GM21526 (cell line): ENCODE measurements around the gene SPR.
A peak's percentile ranks its signal among the peaks of the same experiment; 100 is the strongest.
"Not testable (repeated sequence)": the region's sequence is repeated elsewhere in the genome, so short reads cannot be mapped to it uniquely, and the experiment has no call there.

ENCODE experiments used
- ATAC-seq: cut with Tn5 transposase; IDR thresholded peaks from one replicate; pipeline ENCODE4 v1.9.1; 2021; ENCODE audit warnings: moderate library complexity; ENCODE audit not compliant: unreplicated experiment, low FRiP score

Gene SPR

DNA sequence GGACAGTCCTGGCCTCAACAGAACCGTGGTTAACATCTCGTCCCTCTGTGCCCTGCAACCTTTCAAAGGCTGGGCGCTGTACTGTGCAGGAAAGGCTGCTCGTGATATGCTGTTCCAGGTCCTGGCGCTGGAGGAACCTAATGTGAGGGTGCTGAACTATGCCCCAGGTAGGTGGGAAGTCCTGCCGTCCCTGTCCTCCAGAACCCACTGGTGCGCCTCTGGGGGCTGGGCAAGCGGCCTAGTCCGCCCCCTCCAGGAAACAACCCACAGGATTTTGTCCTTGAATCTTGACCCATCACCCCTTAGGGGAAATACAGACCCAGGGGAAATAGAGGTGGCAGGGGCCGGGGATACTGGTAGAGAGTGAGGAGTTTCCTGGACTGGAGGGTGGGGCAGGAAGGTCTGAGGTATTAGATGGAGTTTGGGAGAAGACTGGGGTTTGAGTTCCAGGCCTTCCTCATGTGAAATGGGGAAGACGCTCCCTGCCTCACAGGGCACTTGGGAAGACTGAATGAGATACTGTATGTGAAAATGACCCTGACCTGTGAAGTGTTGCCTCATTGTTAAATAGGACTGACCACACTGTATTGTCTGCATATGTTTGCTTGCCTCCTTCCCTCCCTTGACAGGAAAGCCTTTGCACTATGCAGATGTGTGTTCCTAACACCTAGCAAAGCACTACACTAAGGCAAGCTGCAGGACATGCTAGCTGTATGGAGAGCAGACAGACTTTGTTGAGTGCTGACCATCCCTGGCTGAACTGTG is 1.4 kb downstream of the SPR start:
- ATAC-seq = no peak

DNA sequence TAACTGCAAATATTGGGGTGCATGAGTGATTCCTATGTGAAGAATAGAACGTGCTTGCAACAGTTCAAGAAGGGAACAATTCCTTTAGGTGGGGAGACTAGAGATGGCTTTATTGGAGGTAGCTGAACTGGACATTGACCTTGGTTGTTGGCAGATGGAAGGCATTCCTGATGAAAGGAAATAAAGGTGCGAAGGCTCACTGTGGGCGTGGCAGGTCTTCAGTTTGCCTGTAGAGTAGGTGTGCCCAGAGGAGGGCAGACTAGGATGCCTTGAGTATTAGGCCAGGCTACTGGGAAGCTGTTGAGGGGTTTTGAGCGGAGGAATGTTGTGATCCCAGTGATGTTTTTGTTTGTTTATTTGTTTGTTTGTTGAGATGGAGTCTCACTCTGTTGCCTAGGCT is 2.8 kb downstream of the SPR start:
- ATAC-seq = no peak

DNA sequence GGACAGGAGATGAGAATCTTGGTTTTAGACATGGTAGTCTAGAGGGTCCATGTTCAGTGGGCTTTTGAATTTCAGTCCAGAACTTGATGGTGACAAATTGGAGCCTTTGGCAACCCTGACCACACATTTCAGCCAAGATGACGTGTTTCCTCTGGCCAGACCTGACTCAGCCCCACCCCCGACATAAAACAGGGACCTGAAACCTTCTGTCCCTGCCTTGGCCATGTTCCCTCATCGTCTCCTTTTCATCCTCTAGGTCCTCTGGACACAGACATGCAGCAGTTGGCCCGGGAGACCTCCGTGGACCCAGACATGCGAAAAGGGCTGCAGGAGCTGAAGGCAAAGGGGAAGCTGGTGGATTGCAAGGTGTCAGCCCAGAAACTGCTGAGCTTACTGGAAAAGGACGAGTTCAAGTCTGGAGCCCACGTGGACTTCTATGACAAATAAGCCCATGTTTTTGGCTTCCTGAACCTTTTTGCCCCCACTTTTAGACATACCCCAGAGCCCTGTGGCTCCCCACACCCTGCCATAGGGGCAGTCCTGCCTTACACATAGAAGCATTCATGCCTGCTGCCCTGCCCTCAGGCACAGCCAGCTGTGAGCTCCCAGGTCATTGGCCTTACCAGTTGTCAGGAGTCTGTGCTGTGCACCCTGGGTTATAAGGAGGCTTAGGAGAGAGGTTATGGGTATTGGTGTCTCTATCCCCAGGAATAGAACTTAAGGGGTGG is 4.0 kb downstream of the SPR start:
- no peak for ATAC-seq

DNA sequence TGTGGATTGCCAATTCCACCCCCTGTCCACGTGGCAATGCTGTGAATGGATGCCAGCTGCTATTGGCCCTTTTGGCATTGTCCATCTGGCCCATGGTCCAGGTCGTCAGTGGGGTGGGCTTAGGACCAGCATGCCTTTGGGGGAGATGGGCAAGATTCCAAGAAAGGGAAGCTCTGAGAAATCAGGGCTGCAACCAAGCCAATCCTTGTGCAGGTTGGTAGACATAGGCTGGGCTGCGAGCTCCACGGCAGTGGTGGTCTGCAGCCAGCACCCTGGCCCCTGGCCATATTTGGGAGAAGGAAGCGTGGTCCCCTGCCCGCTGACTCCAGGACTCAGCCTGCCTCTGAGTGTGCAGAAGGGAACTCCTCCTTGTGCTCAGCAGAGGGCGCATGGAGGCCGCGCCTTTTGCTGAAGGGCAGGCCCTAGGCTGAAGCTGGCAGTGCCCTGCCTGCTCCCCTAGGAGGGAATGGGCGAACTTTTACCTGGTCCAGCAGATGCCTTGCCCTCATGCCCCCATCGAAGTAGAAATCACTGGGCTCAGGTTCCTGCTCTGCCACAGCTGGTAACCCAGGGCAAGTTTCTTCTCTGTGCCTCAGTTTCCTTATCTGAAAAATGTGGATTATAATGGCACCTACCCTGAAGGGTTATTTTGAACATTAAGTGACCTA is 5.4 kb downstream of the SPR start:
- peak; percentile 70 for ATAC-seq

DNA sequence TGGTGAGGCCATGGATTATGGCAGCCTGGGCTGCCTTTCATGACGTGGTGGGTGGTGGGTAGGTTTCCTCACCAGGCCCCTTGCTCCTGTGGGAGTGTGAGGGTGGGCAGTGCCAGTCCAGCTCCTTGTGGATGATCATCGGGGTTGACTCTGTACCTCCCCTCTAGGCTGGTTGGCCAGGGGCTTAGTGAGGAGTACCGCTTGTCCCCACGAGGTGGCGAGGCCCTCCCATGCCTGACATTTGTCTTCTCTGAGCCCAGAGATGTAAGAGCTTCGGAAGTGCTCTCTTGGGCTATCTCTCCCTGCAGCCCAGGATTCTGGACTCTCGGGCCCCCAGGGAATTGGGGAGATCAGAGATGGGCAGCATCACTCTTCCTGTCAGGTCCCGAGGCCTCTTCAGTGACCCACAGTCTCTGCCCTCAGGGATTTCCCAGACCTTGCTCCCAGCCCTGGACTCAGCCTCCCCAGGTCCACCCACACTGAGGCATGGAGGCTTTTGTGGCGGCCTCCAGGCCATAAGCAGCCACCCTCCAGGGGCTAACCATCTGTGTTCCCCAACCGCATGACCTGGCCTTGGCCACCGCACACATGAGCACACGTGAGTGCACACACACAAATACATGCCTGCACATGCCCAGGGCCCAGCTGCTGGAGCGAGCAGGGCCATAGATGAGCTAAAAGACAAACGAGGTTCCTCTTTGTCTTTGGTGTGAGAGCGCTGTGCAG is 6.5 kb downstream of the SPR start:
- ATAC-seq = peak; percentile 66

DNA sequence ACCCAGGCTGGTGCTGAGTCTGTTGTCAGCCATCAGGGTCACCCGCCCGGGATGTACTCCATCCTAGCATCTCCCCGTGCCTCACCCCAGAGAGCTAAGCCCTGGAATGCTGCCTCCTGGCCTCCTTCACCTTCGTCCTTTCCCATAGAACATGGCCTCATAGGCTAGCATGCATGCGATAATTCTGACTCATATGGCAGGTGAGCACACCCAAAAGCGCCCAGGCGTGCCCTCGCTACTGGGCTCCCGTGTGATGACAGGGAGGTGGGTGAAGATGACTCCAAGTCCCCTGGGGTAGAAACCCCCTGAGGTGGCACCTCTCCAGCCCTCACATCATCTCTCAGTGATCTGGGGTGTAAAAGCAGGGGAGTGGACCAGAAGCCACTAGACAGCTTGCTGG is 7.3 kb downstream of the SPR start:
- ATAC-seq = no peak

DNA sequence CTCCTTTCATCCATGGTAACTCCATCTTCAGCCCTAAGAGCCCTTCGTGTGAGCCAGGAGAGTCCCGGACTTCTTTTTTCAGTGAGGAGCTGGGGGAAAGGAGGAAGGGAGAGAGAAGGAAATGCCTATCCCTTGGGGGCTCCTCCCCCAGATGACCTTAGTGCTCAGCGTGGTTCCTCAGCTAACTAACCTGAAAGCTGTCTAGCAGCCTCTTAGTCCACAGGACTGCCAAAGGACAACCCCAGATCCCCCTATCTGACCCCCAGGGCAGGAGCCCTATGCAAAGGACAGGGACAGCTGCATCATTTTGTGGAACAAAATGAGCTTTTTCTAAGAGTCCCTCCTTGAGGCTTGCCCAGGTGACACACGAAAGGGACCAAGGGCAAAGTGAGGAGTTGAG is 7.9 kb downstream of the SPR start:
- no peak for ATAC-seq

DNA sequence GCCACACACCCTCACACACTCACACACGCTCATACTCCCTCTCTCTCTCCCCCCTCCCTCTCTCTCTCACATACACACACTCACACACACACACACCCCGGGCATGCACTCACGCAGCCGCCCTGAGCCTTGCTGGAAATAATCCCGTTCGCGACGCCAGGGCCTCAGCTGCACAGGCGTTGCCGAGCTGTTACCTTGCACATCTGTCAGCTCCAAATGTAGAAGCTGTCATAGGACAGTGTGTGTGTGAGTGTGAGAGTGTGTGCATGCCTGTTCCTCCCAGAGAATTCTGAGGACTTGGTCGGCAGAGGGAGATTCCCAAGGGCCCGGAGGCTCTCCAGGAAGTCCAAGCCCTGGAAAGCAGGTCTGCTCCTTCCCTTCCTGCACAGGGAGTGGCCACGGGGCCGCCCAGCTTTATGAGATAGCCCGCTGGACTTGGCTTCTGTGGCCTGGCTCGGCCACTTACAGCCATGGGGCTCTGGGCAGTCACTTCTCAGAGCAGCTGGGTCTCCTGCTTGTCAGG is 8.6 kb downstream of the SPR start:
- no peak for ATAC-seq

DNA sequence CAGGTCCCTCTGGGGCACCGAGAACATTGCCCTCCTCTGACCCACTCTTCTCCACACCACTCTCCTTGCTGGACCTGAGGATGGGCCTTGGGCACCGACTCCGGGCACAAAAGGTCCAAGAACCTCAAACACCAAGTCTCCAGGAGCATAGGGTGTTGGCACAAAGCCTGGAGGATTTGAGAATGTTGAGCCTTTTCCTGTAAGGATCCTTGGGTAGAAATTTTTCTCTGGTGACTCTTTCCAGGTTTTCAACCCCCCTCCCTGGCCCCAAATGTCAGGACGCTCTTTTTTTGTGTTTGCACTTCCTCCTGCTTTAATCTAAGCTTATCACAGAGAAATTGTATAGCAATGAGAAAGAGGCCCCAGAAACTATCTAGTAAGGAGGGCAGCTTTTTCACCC is 9.2 kb downstream of the SPR start:
- no peak for ATAC-seq

DNA sequence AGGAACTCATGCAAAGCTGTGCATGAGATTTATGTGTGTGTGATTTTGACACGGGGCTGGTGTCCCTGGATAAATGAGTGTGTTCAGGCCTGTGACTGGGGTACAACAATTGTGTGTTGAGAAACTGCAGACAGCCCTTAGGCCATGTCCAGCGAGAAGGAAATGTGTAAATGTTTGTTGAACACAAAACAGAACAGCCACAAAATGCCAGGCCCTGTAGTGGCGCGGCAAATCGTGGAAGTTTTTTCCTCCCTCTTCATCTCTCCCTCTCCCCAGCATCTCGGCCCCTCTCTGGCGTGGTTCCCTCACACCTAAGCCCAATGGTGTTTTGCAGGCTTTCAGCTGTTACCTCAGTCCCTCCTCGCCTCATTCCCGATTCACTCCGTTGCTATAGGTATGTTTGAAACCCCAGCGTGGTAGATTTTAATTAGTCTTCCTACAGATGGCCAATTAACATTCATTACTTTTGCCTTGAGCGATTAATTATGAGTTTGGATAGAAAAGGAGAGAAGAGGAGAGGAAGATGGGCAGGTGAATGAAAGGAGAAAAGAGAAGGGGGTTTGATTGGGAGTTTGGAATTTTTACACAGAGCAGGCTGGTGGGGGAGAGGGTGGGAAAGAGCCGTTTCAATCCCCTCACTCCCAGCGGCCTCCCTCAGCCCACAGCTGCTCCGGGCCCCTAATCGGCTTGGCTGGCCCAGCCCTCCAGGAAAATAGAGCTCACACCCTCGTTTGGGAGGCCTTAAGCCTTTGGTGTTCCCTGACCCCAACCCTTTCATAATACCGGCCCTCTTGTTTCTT is 10.8 kb downstream of the SPR start:
- ATAC-seq = no peak

DNA sequence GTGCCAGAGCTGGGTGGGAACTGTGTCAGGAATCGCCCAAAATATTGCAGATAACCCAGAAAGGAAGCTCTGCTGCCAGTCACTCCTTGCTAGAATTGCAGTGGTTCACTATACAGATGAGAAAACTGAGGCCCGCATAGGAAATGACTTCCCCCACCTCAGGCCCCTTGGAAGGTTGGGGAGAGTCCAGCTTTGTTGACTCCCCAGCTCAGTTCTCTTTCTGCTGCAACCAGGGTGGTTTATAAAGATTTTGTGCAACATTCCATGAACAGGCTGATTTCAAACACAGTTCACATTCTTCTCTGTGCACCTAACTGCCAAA is 11.3 kb downstream of the SPR start:
- no peak for ATAC-seq

DNA sequence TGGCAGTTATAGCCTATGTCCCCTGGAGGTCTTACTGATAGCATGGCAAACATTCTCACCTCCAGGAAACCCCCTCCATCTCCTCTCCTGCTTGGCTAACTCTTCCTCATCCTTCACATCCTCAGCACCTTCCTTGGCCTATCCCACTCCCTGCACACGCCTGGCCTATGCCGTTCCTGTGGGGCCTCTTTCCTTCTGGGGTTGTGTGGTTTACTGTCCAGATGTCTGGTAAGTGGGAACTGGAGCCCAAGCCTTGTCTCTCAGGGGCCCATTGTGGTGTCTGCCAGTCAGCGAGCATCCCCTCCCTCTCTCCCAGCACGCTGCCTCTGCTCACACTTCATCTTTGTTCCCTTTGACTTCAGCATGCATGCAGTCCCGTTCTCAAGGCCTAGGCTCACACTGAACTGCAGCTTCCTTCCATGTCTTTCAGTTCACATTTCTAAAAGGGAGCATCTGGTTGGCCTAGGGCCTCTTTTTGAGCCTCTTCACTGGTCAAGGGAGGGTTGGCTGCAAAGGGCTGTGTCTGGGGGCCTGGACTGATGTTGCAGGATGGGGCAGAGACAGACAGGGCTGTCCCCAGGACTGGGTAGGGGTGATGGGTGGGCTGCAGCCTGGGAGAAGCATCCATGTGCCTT is 13.1 kb downstream of the SPR start:
- no peak for ATAC-seq

DNA sequence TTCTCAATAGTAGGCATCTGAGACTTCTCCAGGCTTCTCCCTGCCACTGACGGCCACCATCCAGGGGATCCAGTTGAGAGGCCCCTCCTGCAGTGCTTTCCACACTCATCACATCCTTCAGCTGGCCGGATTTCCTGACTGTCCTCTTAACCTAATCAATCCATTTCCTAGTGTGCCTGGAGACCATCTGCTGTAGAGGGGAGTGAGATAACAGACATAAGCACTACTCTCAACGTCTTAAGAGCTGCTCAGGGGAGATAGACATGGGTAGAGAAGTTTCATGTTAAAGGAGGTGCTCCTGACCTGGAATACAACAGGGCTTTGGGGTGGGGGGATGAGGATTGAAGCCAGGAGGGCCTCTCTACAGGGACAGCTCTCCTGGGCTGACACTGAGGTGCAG is 14.2 kb downstream of the SPR start:
- no peak for ATAC-seq

DNA sequence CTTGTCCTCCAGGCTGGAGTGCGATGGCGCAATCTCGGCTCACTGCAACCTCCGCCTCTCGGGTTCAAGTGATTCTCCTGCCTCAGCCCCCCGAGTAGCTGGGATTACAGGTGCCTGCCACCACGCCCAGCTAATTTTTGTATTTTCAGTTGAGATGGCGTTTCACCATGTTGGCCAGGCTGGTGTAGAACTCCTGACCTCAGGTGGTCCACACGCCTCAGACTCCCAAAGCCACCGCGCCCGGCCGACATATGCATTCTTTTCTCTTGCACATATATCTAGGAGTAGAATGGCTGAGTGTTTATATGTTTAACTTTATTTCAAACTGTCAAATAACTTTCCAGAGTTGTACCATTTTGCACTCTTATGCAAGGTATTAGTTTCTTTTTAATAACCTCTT is 20.2 kb downstream of the SPR start:
- not testable (repeated sequence) for ATAC-seq

DNA sequence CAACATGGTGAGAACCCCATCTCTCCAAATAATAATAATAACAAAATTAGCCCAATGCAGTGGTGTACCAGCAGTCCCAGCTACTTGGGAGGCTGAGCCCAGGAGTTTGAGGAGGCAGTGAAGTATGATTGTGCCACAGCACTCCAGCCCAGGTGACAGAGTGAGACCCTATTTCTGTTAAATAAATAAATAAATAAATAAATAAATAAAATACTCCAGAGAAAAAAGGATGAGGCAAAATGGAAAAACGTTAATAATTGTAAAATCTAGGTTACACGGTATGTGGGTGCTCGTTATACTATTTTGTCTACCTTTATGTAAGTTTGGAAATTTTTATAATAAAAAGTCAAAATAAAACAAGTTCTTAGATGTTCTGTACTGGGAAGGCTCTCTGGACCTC is 21.5 kb downstream of the SPR start:
- ATAC-seq = no peak

DNA sequence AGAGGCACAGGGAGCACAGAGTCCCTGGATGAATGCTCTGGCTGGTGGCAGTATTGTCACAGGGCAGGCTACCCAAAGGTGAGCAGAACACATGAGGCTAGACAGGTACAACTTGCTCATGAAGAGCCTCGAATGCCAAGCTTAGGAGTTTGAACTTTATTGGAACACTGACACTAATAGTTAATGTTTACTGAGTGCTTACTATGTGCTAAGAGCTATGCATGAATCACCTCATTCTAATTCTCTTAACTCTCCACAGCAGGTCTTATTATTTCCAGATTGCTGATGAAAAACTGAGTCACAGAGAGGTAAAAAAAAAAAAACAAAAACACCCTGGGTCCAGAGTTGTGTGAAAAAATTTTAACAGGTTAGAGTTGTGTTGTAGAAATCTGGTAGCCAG is 24.0 kb downstream of the SPR start:
- ATAC-seq = no peak

DNA sequence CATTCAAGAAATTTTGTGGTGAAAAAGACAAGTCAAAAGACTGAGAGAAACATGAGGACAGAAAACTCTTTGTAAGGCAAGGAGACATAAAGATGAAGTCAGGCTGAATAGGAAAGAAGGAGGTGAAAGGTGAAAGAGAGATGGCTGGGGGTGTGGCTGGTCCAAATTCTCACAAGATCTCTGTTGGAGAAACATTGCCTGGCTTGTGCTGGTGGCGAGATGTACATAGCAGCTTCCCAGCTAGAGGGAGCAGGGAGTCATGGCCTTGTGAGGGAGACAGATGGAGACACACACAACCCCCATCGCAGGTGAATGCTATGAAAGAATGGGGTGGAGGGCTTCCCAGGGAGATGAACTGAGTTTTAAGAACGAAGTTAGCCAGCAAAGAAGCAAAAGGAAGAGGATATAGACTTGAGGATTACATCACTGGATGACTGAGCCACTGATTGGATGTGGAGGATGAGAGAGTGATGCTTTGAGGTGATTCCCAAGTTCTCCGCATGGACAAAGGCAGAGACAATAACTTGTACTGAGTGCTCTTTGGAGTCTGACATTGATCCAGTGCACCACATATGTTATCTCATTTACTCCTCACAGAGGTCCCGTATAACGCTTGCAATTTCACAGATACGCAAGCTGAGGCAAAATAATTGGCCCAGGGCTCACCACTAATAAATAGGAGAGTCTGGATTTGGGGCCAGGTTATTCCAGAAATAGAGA is 26.4 kb downstream of the SPR start:
- no peak for ATAC-seq

DNA sequence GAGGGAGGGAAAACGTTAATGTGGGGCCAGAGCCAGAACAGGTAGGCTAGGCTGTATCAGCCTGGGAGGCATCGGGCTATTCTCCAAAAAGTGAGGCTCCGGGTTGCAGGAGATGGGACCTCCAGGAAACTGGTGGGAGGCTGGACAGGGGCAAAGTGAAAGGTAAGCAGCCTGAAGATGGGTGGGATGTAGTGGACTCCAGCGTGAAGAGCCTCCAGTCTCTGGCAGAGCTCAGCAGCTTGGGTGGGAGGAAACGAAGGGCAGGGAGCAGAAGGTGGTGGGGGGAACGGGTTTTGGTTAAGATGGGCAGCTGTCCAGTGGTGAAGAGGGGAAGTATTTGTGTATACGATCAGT is 27.0 kb downstream of the SPR start:
- no peak for ATAC-seq

DNA sequence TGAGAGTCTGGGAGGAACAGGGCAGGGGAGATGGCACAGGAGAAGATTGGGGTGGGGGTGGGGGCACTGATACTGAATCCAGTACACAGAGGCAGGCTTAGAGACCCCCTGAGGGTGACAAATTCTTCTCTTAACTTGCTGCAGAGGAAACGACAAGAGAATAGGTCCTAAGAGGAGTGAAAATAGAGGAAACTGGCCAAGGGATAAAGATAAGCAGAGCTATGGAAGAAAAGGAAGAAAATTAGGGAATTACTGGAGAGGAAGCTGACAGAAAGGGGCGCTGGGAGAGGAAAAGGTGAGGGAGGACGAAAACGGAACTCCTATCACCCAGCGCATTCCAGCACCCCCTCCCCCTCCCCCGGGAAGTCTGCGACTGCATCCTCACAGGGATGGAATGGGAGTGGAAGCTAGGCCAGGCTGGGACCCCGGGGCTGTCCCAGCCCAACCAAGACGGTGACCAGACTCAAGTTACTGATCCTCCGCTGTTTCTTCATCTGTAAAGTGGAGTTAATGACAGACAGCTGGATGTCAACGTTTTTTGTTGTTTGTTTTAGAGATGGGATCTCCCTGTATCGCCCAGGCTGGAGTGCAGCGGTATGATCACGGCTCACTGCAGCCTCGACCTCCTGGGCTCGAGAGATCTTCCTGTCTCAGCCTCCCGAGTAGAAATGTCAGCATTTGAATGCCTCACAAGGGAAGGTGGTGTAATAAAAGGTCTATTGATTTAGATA is 27.5 kb downstream of the SPR start:
- ATAC-seq = no peak
